CD8-positive, alpha-beta memory T cell (primary cell): ENCODE data around the gene CAPN14. TPM values are rescaled to one million over a fixed set of nuclear protein-coding genes. Genes with fewer than 3 reads are reported as not detected.

Experiments
- CTCF ChIA-PET: fragments of 350-600 bp; sonication (Branson Sonifier 250); formaldehyde crosslinking; loops from one replicate; lab custom pipeline; 2021; ENCODE audit warnings: antibody characterized with exemption; lab: Charles Lee
- POLR2A ChIA-PET: fragments of 350-600 bp; sonication (Branson Sonifier 250); formaldehyde crosslinking; loops from one replicate; lab custom pipeline; 2021; ENCODE audit warnings: antibody characterized with exemption; lab: Charles Lee
- DNase-seq, 5 donors: peaks; one replicate each; pipeline versions ENCODE4 v3.0.0 to v3.0.0-alpha.2; 2020 to 2022; ENCODE audit warnings: mixed read lengths in 1 of 5
- H3K27ac ChIP-seq: one replicate; pipeline ENCODE4 v1.7.0; 2013; ENCODE audit warnings: low read depth, mild to moderate bottlenecking, low read length, moderate library complexity
- H3K27me3 ChIP-seq: 2 replicates; pipeline ENCODE4 v1.7.0; 2013; ENCODE audit warnings: low read length, mild to moderate bottlenecking; ENCODE audit not compliant: insufficient read depth, poor library complexity, severe bottlenecking
- H3K36me3 ChIP-seq: 2 replicates; pipeline ENCODE4 v1.7.0; 2013; ENCODE audit warnings: mild to moderate bottlenecking, low read length, moderate library complexity; ENCODE audit not compliant: insufficient read depth
- H3K4me1 ChIP-seq: 2 replicates; pipeline ENCODE4 v1.7.0; 2013; ENCODE audit warnings: mild to moderate bottlenecking, low read length, moderate library complexity; ENCODE audit not compliant: insufficient read depth
- H3K4me3 ChIP-seq: 2 replicates; pipeline ENCODE4 v1.7.0; 2013; ENCODE audit warnings: mild to moderate bottlenecking, low read length
- H3K9me3 ChIP-seq: 2 replicates; pipeline ENCODE4 v1.7.0; 2013; ENCODE audit warnings: mild to moderate bottlenecking, low read length
- H3K27ac Mint-ChIP-seq, 8 donors: one replicate each; pipeline ENCODE4 v1.8.0; 2020 to 2021; ENCODE audit warnings: mixed read lengths in 8 of 8, mild to moderate bottlenecking in 6 of 8, inconsistent platforms in 3 of 8, moderate library complexity in 3 of 8
- H3K27me3 Mint-ChIP-seq, 2 donors: one replicate each; pipeline ENCODE4 v1.8.0; 2020 to 2021; ENCODE audit warnings: mixed read lengths in 2 of 2, mild to moderate bottlenecking in 1 of 2, moderate library complexity in 1 of 2
- H3K36me3 Mint-ChIP-seq, 3 donors: one replicate each; pipeline ENCODE4 v1.8.0; 2020 to 2021; ENCODE audit warnings: mixed read lengths in 3 of 3, inconsistent platforms in 1 of 3, mild to moderate bottlenecking in 1 of 3
- H3K4me1 Mint-ChIP-seq, 3 donors: one replicate each; pipeline ENCODE4 v1.8.0; 2020 to 2021; ENCODE audit warnings: mixed read lengths in 3 of 3, inconsistent platforms in 1 of 3, mild to moderate bottlenecking in 1 of 3
- H3K4me3 Mint-ChIP-seq, 7 donors: one replicate each; pipeline ENCODE4 v1.8.0; 2020 to 2021; ENCODE audit warnings: mixed read lengths in 7 of 7, mild to moderate bottlenecking in 6 of 7, moderate library complexity in 4 of 7, inconsistent platforms in 2 of 7
- H3K9me3 Mint-ChIP-seq, 5 donors: one replicate each; pipeline ENCODE4 v1.8.0; 2020 to 2022; ENCODE audit warnings: mixed read lengths in 5 of 5, mild to moderate bottlenecking in 3 of 5, moderate library complexity in 2 of 5, inconsistent platforms in 1 of 5
- polyA plus RNA-seq: library from polyadenylated mRNA; unstranded; fragments of 300-500 nt; fragmentation: Illumina TruSeq; gene quantifications from one replicate; pipeline ENCODE4 v1.2.3, GENCODE V29; 2021
- total RNA-seq, 2 experiments: library from RNA; stranded (reverse); gene quantifications; one replicate each; pipeline ENCODE4 v1.2.3, GENCODE V29; 2021

CAPN14 gene
- total and polyA plus RNA-seq, 3 experiments from 2014 or later, result 0.07 to 0.40 (median 0.31) TPM

DNA sequence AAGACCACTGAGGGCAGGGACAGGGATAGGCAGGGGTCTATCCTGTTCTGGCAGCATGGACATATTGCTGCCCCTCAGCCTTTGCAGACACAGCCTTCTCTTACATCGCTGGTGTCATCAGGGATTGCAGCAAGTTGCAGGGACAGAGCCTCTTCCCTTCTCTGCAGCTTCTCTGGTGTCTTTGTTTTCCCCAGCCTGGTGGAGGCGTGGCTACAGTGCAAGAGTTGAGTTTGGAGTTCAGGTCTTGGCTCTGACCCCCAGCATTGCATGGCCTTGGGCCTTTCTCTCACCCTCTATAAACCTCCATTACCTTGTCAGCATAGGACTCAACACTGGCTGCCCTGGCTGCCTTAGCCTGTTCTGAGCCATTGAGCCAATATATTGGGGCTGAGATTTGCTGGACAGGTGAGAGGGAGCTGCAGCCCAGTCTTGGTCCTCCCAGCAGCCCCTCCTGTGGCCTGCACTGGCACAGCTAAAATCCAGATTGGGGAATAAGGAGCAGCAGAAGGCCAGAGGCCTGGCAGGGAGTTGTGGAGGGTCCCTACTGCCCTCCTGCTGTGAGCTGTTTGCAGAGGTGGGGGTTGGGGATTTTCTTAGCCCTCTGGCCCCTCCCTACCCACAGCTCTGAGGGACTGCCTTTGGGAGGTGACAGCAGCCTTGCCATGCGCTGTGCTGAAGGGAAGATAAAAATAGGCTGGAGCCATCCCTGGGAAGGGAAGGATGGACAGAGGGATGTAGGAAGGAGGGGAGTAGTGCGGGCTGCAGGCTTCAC, 39.5 kb upstream of the CAPN14 start:
- CTCF ChIA-PET, result no interaction called here
- no peak overlapping the region for H3K4me3 ChIP-seq

DNA sequence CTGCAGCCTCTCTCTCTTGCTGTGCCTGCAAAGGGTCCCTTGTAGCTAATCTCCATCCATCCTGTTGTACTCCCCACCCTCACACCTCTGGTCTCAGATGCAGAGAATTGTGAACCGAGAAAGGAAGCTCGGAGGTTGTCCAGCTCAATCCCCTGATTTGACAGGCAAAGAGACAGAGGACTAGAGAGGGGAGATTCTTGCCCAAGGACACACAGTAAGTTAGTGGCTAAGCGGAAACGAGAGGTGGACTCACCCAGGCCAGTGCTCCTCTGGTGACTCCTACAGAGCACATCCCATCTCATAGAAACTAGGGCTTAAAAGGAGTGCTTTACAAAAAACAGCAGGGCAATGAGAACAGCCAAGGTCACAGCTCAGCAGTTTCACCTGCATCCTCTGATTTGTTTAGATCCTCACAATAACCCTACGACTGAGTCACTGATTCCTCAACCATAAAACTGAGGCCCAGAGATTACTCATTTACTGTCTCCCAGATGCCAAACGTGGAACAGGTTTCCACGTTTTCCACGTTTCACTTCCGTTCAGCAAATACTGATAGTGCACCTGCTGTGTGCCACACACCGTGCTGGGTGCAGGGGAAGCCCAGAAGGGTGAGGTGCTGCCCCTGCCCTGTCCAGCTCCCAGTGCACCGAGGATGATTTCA, 38.7 kb upstream of the CAPN14 start:
- Histone ChIP-seq H3K27me3 (no peaks in the 10 kb centered on the region), H3K27ac (no peak overlapping the region), H3K4me3 (no peak overlapping the region), H3K4me1 (no peaks in the 10 kb centered on the region), H3K9me3 (no peaks in the 10 kb centered on the region), H3K36me3 (no peaks in the 10 kb centered on the region)
- CTCF ChIA-PET, result interaction anchor here (1.6 kb wide), 1 partner anchor 19 kb away, joined by 5 read pairs; no protein-coding TSS in a partner anchor
- DNase-seq, result no peak
- Mint-ChIP-seq H3K9me3 (no peaks in the 10 kb centered on the region), H3K27ac (peak overlapping the region in 1 of 8 donors; percentile 22), H3K27me3 (no peaks in the 10 kb centered on the region), H3K36me3 (peaks cover 0 to 15% (median 8%) of the 10 kb centered on the region in 3 donors), H3K4me1 (no peaks in the 10 kb centered on the region), H3K4me3 (no peak overlapping the region)
- POLR2A ChIA-PET, result no interaction called here

More for the DNA sequence above, 39.5 kb upstream of the CAPN14 start:
- H3K36me3 Mint-ChIP-seq, result peaks cover 0 to 20% (median 8%) of the 10 kb centered on the region in 3 donors
- no peaks in the 10 kb centered on the region for H3K27me3 Mint-ChIP-seq
- no peaks in the 10 kb centered on the region for H3K36me3 ChIP-seq
- no peaks in the 10 kb centered on the region for H3K27me3 ChIP-seq
- no peak overlapping the region for H3K27ac ChIP-seq
- H3K27ac Mint-ChIP-seq, result no peak overlapping the region
- DNase-seq, result no peak
- H3K4me3 Mint-ChIP-seq, result no peak overlapping the region
- no peaks in the 10 kb centered on the region for H3K4me1 ChIP-seq
- H3K9me3 ChIP-seq, result no peaks in the 10 kb centered on the region
- H3K9me3 Mint-ChIP-seq, result no peaks in the 10 kb centered on the region
- no peaks in the 10 kb centered on the region for H3K4me1 Mint-ChIP-seq
- POLR2A ChIA-PET, result no interaction called here

DNA sequence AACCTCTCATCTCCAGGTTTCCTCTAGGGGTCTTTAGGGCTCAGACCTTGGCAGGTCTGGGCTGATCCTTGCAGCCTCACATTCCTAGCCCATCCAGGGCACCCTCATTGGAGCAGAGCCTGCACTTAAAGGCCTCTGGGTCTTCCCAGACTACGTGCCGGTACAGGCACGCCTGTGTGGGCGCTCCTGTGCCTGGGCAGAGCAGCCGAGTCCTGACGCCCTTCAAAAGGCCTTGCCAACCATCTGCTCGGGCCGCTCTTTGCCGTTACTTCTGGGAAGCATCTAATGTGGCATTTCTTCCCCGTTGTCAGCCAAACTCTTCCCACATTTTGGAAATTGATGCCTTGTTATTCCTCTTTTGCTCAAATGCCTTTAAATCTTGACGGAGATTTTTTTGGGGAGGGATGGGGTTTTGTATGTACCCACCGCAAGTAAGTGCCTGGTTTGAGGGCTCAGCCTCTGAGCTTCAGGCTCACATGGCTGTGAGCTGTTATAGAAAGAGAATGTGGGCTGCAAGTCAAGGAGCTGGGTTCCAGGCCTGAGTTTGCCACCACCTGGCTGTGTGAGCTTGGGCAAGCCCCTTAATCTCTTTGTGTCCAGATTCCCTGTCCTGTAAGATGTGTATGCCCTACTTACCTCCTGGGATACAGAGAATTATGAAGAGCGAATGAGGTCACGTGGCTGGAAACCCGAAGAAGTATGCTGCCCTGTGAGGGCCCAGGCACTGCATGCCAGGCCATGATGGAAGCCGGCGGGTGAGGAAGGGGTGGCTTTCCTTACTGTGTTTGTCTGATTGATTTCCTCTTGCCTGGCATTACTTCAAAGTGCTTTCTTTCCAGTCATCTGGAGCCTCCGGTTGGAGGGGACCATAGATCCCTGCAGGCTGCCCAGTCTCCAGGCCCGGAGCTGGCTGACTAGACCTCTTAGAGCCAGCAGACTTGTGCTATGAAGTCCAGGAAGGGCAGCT, 37.2 kb upstream of the CAPN14 start:
- ChIA-PET CTCF (interaction anchor here (1.6 kb wide), 1 partner anchor 17 kb away, joined by 5 read pairs; no protein-coding TSS in a partner anchor), POLR2A (no interaction called here)
- H3K4me3 ChIP-seq, result no peak overlapping the region
- no peaks in the 10 kb centered on the region for H3K9me3 ChIP-seq
- no peak overlapping the region for H3K27ac ChIP-seq
- H3K36me3 Mint-ChIP-seq, result peaks cover 3 to 15% (median 6%) of the 10 kb centered on the region in 3 donors
- no peaks in the 10 kb centered on the region for H3K4me1 Mint-ChIP-seq
- no peaks in the 10 kb centered on the region for H3K9me3 Mint-ChIP-seq
- no peak for DNase-seq
- no peaks in the 10 kb centered on the region for H3K27me3 ChIP-seq
- no peak overlapping the region for H3K4me3 Mint-ChIP-seq
- H3K4me1 ChIP-seq, result no peaks in the 10 kb centered on the region
- peak overlapping the region in 2 of 8 donors; percentile 51 to 74 for H3K27ac Mint-ChIP-seq
- no peaks in the 10 kb centered on the region for H3K36me3 ChIP-seq
- H3K27me3 Mint-ChIP-seq, result no peaks in the 10 kb centered on the region

DNA sequence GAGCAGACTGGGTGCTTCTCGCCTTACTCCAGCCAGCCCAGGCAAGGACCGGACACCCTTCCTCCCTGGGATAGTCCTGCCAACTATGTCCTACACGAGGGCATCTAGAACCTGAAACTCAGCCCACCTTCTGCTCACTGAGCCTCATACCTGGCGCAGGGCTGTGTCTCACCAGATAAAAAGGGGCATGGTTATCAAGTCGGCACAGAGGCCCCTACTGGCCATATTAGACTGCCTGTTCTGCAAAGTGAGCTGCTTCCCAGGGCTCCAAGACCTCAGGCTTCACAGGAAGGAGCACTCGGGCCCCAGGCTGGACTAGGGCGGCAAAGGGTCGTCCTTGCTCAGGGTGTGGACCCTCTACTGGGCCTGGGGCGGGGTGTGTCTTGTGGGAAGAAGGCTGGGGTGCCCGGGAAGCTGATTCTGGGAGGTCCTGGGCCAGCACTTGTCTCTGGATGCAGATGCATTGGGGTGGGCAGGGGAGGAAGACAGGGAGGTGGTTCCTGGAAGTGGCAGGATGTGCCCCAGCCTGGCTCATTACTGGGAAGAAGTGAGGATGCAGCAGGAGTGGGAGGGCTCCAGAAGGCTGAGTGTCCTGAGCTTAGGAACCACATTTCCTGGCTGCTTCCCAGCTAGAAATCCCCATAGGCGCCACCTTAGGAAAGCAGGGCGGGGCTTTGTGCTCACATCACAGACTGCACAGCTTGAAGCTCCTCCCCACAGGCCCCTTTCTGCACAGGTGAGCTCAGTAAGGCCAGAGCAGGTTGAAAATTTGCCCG, 36.2 kb upstream of the CAPN14 start:
- Mint-ChIP-seq H3K4me3 (no peak overlapping the region), H3K4me1 (no peaks in the 10 kb centered on the region), H3K27ac (no peak overlapping the region), H3K36me3 (peaks cover 4 to 23% (median 6%) of the 10 kb centered on the region in 3 donors), H3K27me3 (no peaks in the 10 kb centered on the region), H3K9me3 (no peaks in the 10 kb centered on the region)
- H3K9me3 ChIP-seq, result no peaks in the 10 kb centered on the region
- H3K27ac ChIP-seq, result no peak overlapping the region
- ChIA-PET POLR2A (no interaction called here), CTCF (no interaction called here)
- no peak overlapping the region for H3K4me3 ChIP-seq
- no peaks in the 10 kb centered on the region for H3K36me3 ChIP-seq
- DNase-seq, result no peak
- no peaks in the 10 kb centered on the region for H3K4me1 ChIP-seq
- H3K27me3 ChIP-seq, result no peaks in the 10 kb centered on the region

DNA sequence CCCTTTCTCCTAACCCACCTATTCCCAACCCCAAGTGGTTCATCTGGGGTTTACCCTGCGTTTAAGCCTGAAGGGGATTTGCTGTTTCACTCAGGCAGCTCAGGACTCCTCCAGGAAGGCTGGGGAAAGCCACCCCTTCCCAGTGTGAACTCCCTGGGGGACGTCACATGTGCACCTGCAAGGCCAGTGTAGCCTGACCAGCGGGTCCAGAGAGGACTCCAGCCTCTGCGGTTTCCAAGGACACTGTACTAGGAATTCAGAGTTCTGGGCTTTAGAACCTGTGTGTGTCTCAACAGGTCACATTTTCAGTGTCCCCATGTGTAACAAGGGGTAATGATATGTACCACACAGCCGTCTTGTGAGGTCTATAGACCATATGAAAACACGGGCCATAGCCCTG, 34.5 kb upstream of the CAPN14 start:
- H3K36me3 Mint-ChIP-seq, result peaks cover 4 to 32% (median 9%) of the 10 kb centered on the region in 3 donors
- H3K4me3 ChIP-seq, result no peak overlapping the region
- H3K4me3 Mint-ChIP-seq, result no peak overlapping the region
- no peaks in the 10 kb centered on the region for H3K4me1 ChIP-seq
- CTCF ChIA-PET, result no interaction called here
- no peaks in the 10 kb centered on the region for H3K27me3 Mint-ChIP-seq
- POLR2A ChIA-PET, result no interaction called here
- H3K36me3 ChIP-seq, result no peaks in the 10 kb centered on the region
- DNase-seq, result no peak
- no peaks in the 10 kb centered on the region for H3K9me3 Mint-ChIP-seq
- H3K27ac Mint-ChIP-seq, result no peak overlapping the region
- no peaks in the 10 kb centered on the region for H3K4me1 Mint-ChIP-seq
- H3K27me3 ChIP-seq, result no peaks in the 10 kb centered on the region
- H3K27ac ChIP-seq, result no peak overlapping the region
- no peaks in the 10 kb centered on the region for H3K9me3 ChIP-seq

DNA sequence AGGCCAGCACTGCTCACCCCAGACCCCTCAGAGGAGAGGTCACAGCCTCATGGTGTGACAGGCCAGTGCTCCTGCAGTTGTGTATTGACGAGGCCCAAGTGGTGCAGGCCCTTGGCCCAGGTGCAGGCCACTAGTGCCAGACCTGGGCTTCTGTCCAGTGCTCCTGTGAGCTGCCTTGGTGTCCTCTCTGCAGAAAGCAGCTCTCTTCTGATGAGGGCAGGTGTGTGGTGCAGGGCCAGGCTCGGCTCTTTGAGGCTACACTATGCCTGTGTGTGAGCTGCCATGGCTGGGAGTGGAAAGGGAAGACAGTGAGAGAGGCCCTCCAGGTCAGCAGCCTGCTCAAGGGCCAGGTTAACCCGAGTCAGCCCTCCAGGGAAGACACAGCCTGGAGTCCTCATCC, 33.7 kb upstream of the CAPN14 start:
- no peaks in the 10 kb centered on the region for H3K9me3 ChIP-seq
- Mint-ChIP-seq H3K27me3 (no peaks in the 10 kb centered on the region), H3K9me3 (no peaks in the 10 kb centered on the region), H3K4me1 (no peaks in the 10 kb centered on the region), H3K4me3 (no peak overlapping the region), H3K27ac (no peak overlapping the region), H3K36me3 (peaks cover 4 to 29% (median 8%) of the 10 kb centered on the region in 3 donors)
- H3K36me3 ChIP-seq, result no peaks in the 10 kb centered on the region
- no peaks in the 10 kb centered on the region for H3K4me1 ChIP-seq
- CTCF ChIA-PET, result no interaction called here
- DNase-seq, result no peak
- no peak overlapping the region for H3K4me3 ChIP-seq
- no peak overlapping the region for H3K27ac ChIP-seq
- POLR2A ChIA-PET, result no interaction called here
- H3K27me3 ChIP-seq, result no peaks in the 10 kb centered on the region

DNA sequence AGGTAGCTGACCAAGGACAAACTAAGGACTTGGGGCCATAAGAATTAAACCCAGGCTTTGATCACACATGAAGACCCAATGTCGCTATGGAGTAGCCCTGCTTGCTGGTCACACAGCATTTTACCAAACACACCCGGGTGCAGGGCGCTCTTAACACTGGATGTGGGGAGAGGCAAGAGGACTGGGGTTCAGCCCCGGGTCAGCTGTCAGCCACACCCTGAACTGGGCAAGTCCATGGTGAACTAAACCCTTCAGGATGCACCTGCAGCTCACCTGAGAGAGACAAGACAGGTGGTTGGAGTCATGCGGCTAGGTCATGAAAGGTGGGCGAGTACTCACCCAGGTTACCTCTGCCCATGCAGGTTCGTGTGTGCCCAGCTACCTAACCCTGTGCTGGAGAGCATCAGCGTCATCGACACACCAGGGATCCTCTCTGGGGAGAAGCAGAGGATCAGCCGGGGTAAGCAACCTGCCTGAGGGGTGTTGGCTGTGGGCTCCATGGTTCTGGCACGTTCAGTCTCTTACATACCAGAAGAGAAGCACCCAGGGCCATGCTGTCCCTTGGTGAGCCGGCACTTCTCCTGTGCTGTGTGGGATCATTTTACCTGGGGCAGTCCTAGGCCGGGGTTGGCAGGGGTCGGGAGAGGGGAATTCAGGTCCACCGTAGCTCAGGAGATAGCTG, 31.8 kb upstream of the CAPN14 start:
- Histone ChIP-seq H3K27ac (no peak overlapping the region), H3K4me3 (no peak overlapping the region), H3K36me3 (no peaks in the 10 kb centered on the region), H3K27me3 (no peaks in the 10 kb centered on the region), H3K9me3 (no peaks in the 10 kb centered on the region), H3K4me1 (no peaks in the 10 kb centered on the region)
- DNase-seq, result no peak
- ChIA-PET CTCF (no interaction called here), POLR2A (no interaction called here)
- H3K4me1 Mint-ChIP-seq, result no peaks in the 10 kb centered on the region
- H3K36me3 Mint-ChIP-seq, result peaks cover 5 to 34% (median 6%) of the 10 kb centered on the region in 3 donors
- peak overlapping the region in 1 of 8 donors; percentile 23 for H3K27ac Mint-ChIP-seq
- no peaks in the 10 kb centered on the region for H3K27me3 Mint-ChIP-seq
- H3K4me3 Mint-ChIP-seq, result no peak overlapping the region
- no peaks in the 10 kb centered on the region for H3K9me3 Mint-ChIP-seq
